Measurements from ENCODE around the gene DOCK2.

DNA sequence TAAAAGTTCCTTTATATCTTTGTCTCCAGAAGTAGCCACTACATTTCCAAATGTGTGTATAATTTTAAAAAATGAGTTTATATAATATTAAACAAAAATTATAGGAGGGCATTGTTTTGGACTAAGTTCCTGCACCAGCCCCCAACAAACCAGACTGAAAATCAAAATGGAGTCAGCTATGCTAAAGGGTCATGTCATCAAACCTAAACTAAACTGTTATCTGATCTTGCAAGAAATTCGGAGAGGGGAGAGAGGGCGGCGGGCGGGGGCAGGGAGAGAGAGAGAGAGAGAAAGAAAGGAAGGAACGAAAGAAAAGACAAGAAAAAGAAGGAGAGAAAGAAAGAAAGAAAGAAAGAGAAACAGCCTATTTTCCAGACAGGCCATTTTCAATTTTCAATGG lies 63.5 kb downstream of the DOCK2 start:
- no peak for TF ChIP-seq RFX5 (IDR thresholded peaks at IDR 0.05; ENCODE audit: borderline replicate concordance, low read depth, low read length)
- no peak for TF ChIP-seq POLR2A (IDR thresholded peaks at IDR 0.05; ENCODE audit: control extremely low read depth in 1 of 2, low read depth in 2 of 2, low read length in 2 of 2)
